PC-9 (cell line): ENCODE data around the gene CTBS. TPM values are rescaled to one million over a fixed set of nuclear protein-coding genes. Genes with fewer than 3 reads are reported as not detected.

ENCODE experiments used
- BruUV-seq: library from RNA; stranded (reverse); fragments of 400-500 nt; replicated peaks from 2 replicates; lab custom pipeline; 2021; lab: Mats Ljungman, UMichigan
- CTCF ChIA-PET: fragments of 300-600 bp; sonication (Branson Sonifier 250); formaldehyde crosslinking; loops from one replicate; lab custom pipeline; 2022; ENCODE audit warnings: antibody characterized with exemption; lab: Charles Lee
- POLR2A ChIA-PET: fragments of 300-600 bp; sonication (Branson Sonifier 250); formaldehyde crosslinking; loops from one replicate; lab custom pipeline; 2022; ENCODE audit warnings: antibody characterized with exemption; ENCODE audit not compliant: unreplicated experiment; lab: Charles Lee
- DNase-seq, 2 experiments: peaks; one replicate each; pipeline versions ENCODE4 v3.0.0 to v3.0.0-alpha.2; 2015 to 2022; ENCODE audit warnings: mixed read lengths in 1 of 2
- H2AFZ ChIP-seq: fragments of 200-600 bp; sonication (generic); 2 replicates; pipeline ENCODE4 v1.8.1; 2017; ENCODE audit warnings: antibody characterized with exemption
- H3F3A ChIP-seq: fragments of 200-600 bp; sonication (generic); 2 replicates; pipeline ENCODE4 v1.8.1; 2017; ENCODE audit warnings: antibody characterized with exemption, mild to moderate bottlenecking, low read depth; ENCODE audit not compliant: insufficient read depth
- H3K27ac ChIP-seq: fragments of 200-600 bp; sonication (generic); 2 replicates; pipeline ENCODE4 v1.6.1; 2016; ENCODE audit warnings: mixed run types
- H3K27me3 ChIP-seq: fragments of 200-600 bp; sonication (generic); 2 replicates; pipeline ENCODE4 v1.6.1; 2016; ENCODE audit warnings: low read depth, mixed run types; ENCODE audit not compliant: insufficient read depth
- H3K36me3 ChIP-seq: fragments of 200-600 bp; sonication (generic); 2 replicates; pipeline ENCODE4 v1.6.1; 2016; ENCODE audit warnings: low read depth, mixed run types
- H3K4me1 ChIP-seq: fragments of 200-600 bp; sonication (generic); replicated peaks from 2 replicates; pipeline ENCODE4 v1.6.1; 2016; ENCODE audit warnings: mixed run types; ENCODE audit not compliant: insufficient read depth
- H3K4me2 ChIP-seq: fragments of 200-600 bp; sonication (generic); 2 replicates; pipeline ENCODE4 v1.6.1; 2017; ENCODE audit warnings: mixed run types
- H3K4me3 ChIP-seq: fragments of 200-600 bp; sonication (generic); 2 replicates; pipeline ENCODE4 v1.6.1; 2016; ENCODE audit warnings: mixed run types
- H3K79me2 ChIP-seq: fragments of 200-600 bp; sonication (generic); 2 replicates; pipeline ENCODE4 v1.6.1; 2017; ENCODE audit warnings: low read depth, mixed run types
- H3K9me2 ChIP-seq: fragments of 200-600 bp; sonication (generic); 2 replicates; pipeline ENCODE4 v1.8.1; 2017; ENCODE audit warnings: mild to moderate bottlenecking; ENCODE audit not compliant: insufficient read depth
- H3K9me3 ChIP-seq: fragments of 200-600 bp; sonication (generic); 2 replicates; pipeline ENCODE4 v1.8.1; 2016; ENCODE audit warnings: low read depth; ENCODE audit not compliant: insufficient read depth
- H4K20me1 ChIP-seq: fragments of 200-600 bp; sonication (generic); 2 replicates; pipeline ENCODE4 v1.8.1; 2017; ENCODE audit not compliant: insufficient read depth
- EZH2 ChIP-seq: fragments of 200-600 bp; sonication (generic); IDR thresholded peaks from 2 replicates; pipeline ENCODE4 v1.8.0; 2017; ENCODE audit warnings: antibody characterized with exemption, low read depth
- intact Hi-C: fragments of 100-400 bp; cut with micrococcal nuclease; formaldehyde crosslinking; loops from one replicate; pipeline ENCODE4 v1.10.0; 2022; ENCODE audit not compliant: unreplicated experiment
- total RNA-seq: library from RNA; stranded (reverse); gene quantifications from 2 replicates; pipeline ENCODE4 v1.2.3, GENCODE V29; 2021
- TF ChIP-seq, protein P1 (sequence below): fragments of 200-600 bp; sonication (generic); conservative IDR thresholded peaks from 2 replicates; pipeline ENCODE4 v1.6.1; 2017; ENCODE audit warnings: mixed run types, antibody characterized with exemption, mild to moderate bottlenecking, moderate library complexity

The CTBS gene
- total RNA-seq, 1 experiment from 2014 or later = 20.2 TPM

DNA sequence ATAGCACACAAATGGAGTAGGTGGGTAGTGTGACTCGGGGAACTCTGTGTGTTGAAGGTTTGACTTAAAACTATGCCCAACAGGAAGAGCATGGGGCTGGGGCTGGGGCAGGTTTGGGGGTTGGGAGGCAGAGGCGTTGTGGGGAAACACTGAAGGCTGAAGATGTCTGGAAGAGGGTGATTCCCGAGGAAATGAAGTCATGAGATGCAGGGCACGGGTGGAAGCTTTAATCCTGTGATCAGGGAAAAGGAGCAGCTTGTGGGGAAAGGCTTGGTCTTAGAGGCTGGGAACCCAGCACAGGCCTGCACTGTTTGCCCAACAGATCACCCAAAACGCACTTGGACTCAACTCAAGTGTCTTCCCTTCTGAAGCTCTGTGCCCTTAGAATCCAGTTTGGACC is 26.6 kb upstream of the CTBS start:
- H3K4me3 ChIP-seq = no peak overlapping the region
- H3K4me2 ChIP-seq = no peak overlapping the region
- H3F3A ChIP-seq = peaks cover 37% of the 10 kb centered on the region
- no peaks in the 10 kb centered on the region for H4K20me1 ChIP-seq
- DNase-seq = no peak
- H3K27me3 ChIP-seq = no peaks in the 10 kb centered on the region
- peaks cover 8% of the 10 kb centered on the region; the same call in 1 of the 2 replicates for H3K9me3 ChIP-seq
- peaks cover 43% of the 10 kb centered on the region for H3K4me1 ChIP-seq
- H3K36me3 ChIP-seq = no peaks in the 10 kb centered on the region
- CTCF ChIA-PET = interaction anchor here (0.6 kb wide), 1 partner anchor 459 kb away, joined by 3 read pairs; no protein-coding TSS in a partner anchor
- TF ChIP-seq EZH2 = no peak
- TF ChIP-seq, protein P1, sequence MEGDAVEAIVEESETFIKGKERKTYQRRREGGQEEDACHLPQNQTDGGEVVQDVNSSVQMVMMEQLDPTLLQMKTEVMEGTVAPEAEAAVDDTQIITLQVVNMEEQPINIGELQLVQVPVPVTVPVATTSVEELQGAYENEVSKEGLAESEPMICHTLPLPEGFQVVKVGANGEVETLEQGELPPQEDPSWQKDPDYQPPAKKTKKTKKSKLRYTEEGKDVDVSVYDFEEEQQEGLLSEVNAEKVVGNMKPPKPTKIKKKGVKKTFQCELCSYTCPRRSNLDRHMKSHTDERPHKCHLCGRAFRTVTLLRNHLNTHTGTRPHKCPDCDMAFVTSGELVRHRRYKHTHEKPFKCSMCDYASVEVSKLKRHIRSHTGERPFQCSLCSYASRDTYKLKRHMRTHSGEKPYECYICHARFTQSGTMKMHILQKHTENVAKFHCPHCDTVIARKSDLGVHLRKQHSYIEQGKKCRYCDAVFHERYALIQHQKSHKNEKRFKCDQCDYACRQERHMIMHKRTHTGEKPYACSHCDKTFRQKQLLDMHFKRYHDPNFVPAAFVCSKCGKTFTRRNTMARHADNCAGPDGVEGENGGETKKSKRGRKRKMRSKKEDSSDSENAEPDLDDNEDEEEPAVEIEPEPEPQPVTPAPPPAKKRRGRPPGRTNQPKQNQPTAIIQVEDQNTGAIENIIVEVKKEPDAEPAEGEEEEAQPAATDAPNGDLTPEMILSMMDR = no peak
- no peak overlapping the region for H2AFZ ChIP-seq
- no peak overlapping the region for H3K27ac ChIP-seq
- H3K79me2 ChIP-seq = no peaks in the 10 kb centered on the region
- BruUV-seq = no TSS peak
- intact Hi-C loops = no loop called here
- H3K9me2 ChIP-seq = no peaks in the 10 kb centered on the region
- POLR2A ChIA-PET = no interaction called here

DNA sequence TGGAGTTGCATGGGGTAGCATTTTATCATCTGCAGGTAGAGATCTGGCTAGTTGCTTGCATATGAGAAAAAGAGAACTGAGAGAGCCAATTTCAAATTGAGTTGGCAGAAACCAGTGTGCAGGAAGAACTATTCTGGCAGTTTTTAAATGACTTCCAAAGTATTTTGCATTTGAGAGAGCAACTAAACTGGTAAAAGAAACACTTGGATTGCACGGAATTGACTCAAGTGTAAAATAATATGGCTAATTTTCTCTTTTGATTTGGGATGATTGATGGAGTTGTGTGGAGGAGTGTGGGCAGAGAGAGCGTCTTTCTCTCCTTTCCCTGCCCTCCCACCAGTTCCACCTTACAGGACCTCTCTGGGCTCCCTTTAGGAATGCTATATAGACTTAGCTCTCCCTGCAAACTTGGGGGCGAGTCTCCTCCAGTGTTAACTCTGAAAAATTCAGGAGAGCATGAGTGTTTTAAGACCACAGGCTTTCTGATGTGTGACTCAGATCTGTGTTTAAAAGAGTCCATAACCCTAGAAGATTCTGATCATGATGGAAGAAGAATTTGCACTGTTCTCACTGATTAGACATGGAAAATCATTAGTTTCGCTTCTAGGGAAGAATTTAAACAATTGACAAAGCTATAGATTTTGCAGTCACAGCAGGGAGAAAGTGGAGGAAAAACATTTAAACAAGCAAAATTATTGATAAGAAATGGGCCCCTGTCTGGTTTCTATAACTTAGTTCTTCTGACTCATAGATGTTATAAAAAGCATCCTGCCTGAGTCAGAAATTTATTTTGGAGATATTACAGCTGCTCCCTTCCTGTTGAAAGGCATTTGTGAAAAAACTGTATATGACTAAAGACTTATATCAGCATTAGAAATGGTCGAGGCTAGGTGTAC is 24.9 kb upstream of the CTBS start:
- H3K36me3 ChIP-seq = no peaks in the 10 kb centered on the region
- no peaks in the 10 kb centered on the region for H3K9me3 ChIP-seq
- H3K4me2 ChIP-seq = peak overlapping the region; percentile 33
- peaks cover 31% of the 10 kb centered on the region for H3K4me1 ChIP-seq
- BruUV-seq = no TSS peak
- H3F3A ChIP-seq = peaks cover 26% of the 10 kb centered on the region
- peak in 1 of 2 experiments; percentile 74 for DNase-seq
- peak overlapping the region; percentile 37 for H3K27ac ChIP-seq
- H3K4me3 ChIP-seq = no peak overlapping the region
- ChIA-PET CTCF (no interaction called here), POLR2A (no interaction called here)
- intact Hi-C loops = no loop called here
- no peaks in the 10 kb centered on the region for H3K79me2 ChIP-seq
- no peaks in the 10 kb centered on the region for H3K27me3 ChIP-seq
- H2AFZ ChIP-seq = no peak overlapping the region
- H3K9me2 ChIP-seq = no peaks in the 10 kb centered on the region
- no peaks in the 10 kb centered on the region for H4K20me1 ChIP-seq
- TF ChIP-seq, protein P1 = no peak
- no peak for TF ChIP-seq EZH2

DNA sequence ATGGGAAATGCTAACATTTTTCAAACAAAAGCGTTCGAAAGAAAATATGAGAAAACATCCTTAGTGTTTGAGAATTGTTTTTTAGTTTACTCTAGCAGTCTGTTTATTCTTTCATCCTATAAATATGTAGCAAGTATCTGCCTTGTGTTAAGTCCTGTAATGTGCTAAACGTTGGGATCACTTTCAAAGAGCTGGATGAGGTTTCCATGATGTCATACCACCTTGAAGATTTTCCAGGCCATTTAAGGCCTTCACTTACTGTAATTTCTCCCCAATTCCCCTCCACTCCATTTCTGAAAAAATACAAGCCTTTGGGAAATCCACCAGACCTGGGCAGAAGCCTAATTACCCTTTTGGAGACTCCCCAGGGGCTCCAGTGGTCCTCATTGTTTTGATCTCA is 24.2 kb upstream of the CTBS start:
- Histone ChIP-seq H3K9me3 (no peaks in the 10 kb centered on the region), H3K4me2 (no peak overlapping the region), H3K4me3 (no peak overlapping the region), H3K36me3 (no peaks in the 10 kb centered on the region), H3K27me3 (no peaks in the 10 kb centered on the region), H3F3A (peaks cover 21% of the 10 kb centered on the region), H3K4me1 (peaks cover 28% of the 10 kb centered on the region), H2AFZ (no peak overlapping the region), H3K9me2 (no peaks in the 10 kb centered on the region), H3K79me2 (no peaks in the 10 kb centered on the region), H4K20me1 (no peaks in the 10 kb centered on the region), H3K27ac (no peak overlapping the region)
- BruUV-seq = no TSS peak
- ChIA-PET POLR2A (no interaction called here), CTCF (no interaction called here)
- TF ChIP-seq, protein P1 = no peak
- no peak for TF ChIP-seq EZH2
- no peak for DNase-seq
- intact Hi-C loops = no loop called here
